Ovary (tissue), 3 donors: ENCODE measurements around the gene HASPIN.

Source experiments
- CTCF ChIP-seq, 3 donors: fragments of 450-650 bp in 2 of 3; fragments of 200-600 bp in 1 of 3; IDR thresholded peaks; one replicate each; pipeline versions ENCODE4 v1.5.1 to v1.8.0; 2016 to 2022; ENCODE audit warnings: antibody characterized with exemption in 3 of 3, mild to moderate bottlenecking in 1 of 3
- EP300 ChIP-seq: sonication (generic); formaldehyde crosslinking; IDR thresholded peaks from one replicate; pipeline ENCODE4 v1.6.1; 2017; ENCODE audit warnings: antibody characterized with exemption
- POLR2A ChIP-seq: fragments of 450-650 bp; IDR thresholded peaks from one replicate; pipeline ENCODE4 v1.6.1; 2017; ENCODE audit warnings: antibody characterized with exemption, mild to moderate bottlenecking, moderate library complexity
- donor health status: DM: no; HTN: no; CAD: no.

DNA sequence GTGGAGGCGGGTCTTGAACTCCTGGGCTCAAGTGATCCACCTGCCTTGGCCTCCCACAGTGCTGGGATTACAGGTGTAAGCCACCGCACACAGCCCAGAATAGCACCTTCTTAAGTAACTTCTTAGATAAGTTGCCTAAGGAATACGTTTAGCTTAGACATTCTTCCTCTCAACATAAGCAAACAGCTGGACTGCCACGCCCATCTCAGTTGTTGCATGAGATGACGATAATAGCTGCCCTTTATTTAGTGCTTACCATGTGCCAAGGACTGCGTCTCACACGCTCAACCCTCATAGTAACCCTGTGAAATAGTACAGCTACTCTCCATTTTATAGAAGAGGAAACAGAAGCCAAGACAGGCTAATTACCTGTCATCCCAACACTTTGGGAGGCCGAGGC is 11.8 kb downstream of the HASPIN start:
- no peak for TF ChIP-seq CTCF (IDR thresholded peaks at IDR 0.05)
- TF ChIP-seq EP300 = no peak
- TF ChIP-seq POLR2A = no peak
